GM18861 (cell line): Measurements from ENCODE around the gene IRAK2.

Experiments
- ATAC-seq: cut with Tn5 transposase; IDR thresholded peaks from one replicate; pipeline ENCODE4 v1.9.1; 2021; ENCODE audit not compliant: unreplicated experiment

The IRAK2 gene

DNA sequence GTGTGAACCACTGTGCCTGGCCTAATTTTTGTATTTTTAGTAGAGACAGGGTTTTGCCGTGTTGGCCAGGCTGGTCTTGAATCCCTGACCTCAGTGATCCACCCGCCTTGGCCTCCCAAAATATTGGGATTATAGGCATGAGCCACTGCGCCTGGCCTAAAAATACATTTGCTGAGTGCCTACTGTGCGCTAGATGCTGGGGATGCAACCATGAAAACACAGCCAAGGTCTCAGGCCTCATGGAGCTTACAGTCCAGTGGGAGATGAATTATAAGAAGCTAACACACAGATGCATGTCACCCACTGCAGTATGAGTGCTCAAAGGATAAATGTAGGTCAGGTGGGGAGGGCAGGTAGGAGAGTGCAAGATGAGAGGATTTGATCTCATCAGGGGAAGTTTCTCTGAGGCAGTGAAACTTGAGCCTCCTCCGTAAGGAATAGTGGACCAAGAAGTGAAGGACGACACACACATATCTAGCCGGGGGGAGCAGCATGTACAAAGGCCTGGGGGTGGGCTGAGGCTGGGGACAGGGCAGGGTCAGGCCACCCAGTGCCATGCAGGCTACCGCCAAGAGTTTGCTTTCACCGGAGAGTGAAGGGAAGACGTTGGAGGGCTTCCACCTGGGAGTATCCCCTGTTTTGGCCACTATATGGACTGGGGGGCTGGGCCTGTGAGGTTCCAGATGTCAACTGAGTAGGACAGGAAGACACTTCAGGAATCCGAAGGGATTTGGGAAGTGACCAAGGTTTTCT is 24.3 kb downstream of the IRAK2 start:
- no peak for ATAC-seq

DNA sequence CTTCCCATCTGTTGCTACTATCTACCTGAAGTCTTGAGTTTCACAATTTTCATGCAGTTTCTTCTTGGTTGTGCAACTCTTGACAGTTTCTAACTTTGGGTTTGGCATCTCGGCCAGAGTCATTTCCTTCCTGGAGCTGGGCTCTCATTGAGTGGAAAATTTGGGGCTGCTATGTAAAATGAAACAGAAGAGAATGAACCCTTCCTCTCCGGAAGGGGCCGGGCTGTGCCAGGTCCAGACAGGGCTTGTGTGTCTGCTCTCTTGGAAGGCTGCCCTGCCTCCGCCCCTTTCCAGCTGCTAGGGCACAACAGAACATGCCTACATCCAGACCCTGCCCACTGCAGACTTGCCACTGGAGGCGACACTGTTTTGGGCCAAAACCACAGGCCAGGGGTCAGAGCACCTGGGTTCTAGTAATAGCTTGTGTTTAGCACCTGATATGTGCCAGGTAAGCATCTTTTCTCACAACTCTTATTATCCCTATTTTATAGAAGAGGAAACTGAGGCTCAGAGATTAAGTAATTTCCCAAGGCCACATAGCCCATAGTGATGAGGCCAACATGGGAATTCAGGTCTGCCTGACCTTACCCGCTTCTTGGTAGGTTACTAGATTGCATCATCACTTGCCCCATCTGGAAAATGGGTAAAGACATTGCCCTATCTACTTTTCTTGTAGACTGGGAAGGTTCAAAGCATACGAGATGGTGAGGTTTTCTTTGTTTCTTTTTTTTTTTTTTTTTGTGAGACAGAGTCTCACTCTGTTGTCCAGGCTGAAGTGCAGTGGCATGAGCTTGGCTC is 25.0 kb downstream of the IRAK2 start:
- no peak for ATAC-seq

DNA sequence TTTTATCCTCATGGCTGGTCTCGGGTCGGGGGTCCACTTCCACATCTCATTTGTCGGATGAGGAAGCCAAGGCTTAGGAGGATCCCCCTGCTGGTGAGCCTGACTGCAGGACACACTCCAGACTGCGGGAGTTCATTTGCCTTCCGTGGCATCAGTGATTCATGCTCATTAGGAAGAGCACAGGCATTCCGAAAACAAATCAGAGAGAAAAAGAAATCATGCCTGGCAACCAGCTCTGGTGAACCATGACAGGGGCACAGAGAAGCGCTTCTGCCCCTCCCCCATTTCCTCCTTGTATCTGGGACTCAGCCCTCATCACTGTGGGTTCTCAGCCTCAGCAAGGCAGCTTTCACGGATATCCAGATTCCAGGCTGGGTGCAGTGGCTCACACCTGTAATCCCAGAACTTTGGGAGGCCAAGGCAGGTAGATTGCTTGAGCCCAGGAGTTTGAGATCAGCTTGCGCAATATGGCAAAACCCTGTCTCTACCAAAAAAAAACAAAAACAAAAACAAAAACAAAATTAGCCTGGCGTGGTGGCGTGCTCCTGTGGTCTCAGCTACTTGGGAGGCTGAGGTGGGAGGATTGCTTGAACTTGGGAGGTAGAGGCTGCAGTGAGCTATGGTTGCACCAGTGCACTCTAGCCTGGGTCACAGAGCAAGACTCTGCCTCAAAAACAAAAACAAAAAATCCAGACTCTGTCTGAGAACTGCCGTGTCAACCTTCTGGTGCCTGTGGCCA is 28.4 kb downstream of the IRAK2 start:
- ATAC-seq: peak; percentile 36

DNA sequence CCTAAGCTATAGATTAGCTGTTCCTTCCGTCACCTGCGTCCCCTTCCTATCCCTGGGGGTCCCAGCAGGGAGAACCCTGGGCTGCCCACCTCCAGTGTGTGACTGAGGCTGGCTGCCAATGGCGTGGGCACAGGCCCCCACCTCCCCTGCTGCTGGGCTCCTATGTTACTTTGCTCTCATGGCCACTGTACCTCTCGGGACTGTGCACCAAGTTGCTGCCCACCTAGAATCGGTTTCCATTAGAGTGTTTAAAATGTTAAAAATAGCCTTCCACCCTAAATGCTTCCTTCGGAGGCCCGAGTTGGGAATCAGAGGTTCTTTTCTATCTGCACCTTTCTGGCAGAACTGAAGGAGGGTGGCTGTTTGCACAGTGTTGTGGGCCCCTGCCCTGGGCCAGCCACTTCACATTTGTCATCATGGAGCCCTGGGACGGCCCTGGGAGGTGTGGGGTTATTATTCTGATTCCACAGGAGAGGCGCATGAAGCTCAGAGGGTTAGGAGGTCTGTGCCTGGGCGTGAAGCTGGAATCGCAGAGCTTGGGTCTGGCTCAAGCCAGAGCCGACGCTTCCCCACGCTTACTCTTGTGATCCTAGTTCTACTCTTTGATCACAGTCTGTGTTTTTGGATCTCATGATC is 29.1 kb downstream of the IRAK2 start:
- ATAC-seq: no peak

DNA sequence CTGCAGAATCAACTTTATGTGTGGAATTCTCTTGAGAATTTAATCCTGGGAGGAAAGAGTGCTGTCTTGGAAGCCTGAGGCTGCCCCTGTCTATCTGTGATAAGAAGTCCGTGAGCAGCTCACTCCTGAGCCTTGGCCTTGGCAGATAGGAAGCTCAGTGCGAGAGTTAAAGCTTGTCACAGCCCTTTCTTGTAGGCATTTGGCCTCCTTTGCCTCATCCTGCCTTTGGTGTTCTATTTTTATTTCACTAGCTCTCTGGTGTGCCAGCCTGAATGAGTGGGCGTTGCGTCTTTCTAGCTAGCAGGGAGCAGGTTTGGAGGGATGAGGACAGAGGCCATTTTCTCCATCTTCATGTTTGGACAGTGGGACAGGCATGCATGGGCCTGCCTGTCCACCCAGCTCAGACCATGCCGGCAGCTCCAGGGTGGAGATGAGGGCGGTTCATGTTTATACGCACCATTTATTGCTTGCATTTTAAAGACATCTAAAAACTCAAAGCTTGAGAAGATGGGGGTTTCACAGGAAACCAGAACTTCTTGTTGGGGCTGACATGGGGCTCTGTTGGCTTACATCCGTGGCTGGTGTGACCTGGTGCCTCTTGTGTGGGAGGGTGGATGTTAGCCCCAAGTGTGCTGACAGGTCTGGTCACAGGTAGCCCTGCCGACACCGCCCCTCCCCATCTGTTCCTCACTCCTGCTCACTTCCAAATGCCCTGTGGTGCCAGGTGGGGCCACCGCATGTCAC is 29.8 kb downstream of the IRAK2 start:
- no peak for ATAC-seq

DNA sequence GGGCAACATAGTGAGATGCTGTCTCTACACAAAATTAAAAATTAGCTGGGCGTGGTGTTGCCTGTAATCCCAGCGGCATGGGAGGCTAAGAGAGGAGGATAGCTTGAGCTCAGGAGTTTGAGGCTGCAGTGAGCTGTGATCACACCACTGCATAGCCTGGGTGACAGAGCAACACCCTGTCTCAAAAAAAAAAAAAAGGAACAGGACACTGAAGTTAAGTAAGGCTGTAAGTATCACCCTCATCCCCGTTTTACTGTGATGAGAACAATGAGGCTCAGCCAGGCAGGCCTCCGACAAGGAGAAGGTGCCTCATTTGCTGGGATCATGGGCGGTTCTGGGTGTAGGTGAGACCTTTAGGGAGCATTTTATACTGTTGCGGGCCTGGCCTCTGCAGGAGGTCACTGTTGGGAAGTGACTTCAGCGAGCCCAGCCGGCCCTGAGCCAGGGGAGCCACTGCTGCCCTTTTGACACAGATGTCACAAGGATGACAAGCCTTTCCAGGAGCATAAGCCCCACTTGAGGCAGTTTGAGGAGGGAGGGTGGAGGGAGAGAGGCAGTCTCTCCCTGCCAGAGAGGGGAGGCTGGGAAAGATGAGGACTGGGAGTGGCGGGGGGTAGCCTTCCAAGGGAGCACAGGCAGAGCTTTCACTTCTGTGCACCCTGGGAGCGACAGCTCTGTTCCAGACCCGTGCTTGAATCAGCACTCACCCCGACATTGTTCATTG is 30.8 kb downstream of the IRAK2 start:
- ATAC-seq: no peak

DNA sequence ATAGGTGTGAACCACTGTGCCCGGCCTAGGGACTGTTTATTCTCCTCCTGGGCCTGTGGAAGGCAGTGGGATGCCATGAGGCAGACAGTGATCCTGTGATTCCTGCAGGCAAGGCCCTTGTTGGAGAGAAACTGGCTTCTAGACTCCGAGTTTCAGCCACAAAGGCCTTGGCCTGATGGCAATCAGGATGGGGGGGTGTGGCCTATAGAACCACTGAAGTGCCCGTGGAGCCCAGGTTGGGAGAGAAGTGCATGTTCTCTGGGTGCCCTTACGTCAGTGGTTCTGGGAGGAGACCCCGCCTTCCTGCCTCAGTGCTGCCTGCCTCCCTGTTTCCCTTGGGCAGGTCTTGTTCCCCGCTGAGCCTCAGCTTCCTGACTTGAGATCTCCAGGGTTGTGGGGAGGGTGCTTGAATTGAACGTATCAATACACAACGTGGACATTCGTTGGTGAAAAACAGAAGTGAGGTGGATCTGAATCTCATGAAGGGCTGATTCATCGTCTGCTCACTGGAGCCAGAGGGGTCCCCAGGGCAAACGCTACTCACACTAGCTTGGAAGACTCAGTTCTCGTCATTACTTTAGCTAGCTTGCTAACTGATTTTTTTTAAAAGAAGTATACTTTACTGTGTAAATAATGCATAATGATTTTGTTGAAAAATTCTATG is 31.8 kb downstream of the IRAK2 start:
- ATAC-seq: no peak

DNA sequence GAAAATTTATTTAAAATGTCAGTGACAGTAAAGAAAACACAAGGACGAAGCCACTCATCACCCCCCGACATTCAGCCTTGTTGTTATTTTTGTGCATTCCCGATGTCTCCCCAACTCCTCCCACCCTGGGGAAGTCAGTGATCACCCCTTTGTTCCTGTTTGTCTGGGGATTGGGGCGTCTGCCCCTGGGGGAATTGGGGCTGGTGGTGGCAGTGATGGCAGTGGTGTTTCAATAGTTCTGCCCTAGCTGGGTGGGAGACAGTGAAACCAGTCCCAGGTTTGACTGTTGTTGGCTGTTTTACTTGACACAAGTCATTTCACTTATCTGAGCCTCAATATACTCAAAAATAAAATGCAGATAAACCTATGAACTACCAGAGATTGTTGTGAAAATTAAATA is 33.5 kb downstream of the IRAK2 start:
- no peak for ATAC-seq

DNA sequence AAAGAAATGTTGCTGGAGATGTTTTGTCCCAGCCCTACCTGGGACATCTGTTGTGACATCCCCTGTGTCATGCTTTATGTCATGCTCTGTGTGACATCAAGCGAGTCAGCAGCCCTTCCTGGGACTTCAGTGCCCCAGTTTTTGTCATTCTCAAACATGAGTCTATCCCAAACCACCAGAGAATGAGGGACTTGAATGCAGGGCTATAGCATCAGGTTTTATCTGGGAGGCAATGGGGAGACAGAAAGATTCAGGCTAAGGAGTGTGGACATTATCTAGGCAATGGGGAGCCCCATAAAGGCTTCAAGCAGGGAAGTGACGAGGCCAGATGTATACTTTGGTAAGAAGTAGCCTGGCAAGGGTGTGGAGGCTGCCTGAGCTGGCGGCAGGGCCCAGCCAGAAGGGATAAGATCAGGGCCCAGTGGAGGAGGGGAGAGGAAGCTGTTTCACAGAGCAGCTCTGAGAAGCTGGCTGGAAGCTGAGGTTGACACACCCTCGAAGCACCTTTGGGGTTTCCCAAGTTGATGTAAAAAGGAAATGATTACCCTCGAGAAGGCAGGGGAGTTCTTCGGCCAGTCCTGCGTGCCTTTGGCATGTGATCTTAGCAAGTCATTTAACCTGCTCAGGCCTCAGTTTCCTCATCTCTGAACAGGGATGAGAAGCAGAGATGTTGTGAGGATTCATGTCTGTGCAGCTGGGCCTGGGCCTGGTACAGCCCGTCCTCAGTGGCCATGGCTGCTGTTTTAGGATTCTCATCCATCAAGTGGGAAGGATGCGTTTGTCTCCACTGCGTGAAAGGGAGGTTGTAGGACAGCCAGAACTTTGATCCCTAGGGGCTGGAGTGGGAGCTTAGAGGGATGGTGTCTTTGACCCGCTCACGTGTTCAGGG is 34.3 kb downstream of the IRAK2 start:
- peak; percentile 66 for ATAC-seq

DNA sequence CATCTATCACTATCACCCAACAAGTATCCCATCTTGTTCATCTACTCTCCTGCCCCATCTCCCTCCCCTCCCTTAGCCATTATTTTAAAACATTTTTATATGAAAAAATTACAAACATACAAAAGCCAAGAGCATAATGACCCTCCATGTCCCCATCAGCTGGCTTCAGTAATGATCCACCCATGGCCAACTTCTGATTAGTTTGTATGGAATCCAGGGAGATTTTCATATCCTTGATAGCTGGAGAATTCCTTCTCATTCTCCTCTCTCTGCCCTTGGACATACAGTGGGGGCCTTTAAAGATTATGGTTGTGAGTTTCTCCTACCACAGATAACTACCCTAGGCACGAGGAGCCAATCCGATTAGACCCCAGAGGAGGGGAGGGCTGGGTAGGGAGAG is 40.2 kb downstream of the IRAK2 start:
- no peak for ATAC-seq

DNA sequence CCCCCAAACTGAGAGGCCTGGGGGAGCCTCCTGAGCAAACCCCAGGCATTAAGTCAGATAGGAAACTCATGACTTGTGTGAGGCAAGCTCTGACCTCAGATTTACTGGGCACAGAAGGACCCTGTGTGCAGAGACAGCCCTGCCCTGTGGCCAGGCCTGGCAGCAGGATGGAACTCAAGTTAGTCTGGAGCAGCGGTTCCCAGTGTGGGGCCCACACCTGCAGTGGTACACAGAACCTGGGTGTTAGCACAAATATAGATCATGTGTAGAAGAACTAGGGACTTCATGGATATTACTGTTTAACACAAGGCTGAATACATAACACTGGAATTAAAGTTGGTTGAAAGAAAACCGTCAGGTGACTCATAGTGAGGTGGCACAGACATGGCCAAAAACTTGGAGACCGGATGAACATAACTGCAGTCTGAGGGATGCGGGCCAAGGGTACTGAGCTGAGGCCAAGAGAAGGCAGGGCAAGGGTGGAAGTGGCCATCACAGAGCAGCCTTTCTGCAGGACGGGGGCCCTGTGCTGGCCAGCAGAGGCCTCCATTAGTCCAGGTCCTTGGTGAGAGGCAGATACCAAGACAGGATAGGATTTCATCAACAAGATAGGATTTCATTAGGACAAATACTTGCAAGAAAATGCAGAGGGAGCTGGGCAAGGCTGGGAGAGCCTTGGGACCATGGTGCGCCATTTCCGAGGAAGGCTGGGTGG is 40.9 kb downstream of the IRAK2 start:
- ATAC-seq: no peak

DNA sequence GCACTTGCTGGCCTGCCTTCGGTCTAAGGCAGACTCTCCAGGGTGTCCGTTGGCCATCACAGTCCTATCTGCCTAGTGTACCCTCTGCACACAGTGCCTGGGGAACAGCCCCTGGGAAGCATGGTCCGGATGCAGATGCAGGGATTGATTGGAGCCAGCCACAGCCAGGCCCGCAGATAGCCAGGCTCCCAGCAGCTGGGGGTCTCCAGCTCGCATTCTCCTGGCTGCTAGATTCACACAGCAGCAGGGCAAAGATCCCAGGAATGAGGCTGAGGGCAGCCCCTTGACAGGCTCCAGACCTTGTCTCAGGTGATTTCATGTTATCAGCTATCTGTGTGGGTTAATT is 41.4 kb downstream of the IRAK2 start:
- no peak for ATAC-seq

DNA sequence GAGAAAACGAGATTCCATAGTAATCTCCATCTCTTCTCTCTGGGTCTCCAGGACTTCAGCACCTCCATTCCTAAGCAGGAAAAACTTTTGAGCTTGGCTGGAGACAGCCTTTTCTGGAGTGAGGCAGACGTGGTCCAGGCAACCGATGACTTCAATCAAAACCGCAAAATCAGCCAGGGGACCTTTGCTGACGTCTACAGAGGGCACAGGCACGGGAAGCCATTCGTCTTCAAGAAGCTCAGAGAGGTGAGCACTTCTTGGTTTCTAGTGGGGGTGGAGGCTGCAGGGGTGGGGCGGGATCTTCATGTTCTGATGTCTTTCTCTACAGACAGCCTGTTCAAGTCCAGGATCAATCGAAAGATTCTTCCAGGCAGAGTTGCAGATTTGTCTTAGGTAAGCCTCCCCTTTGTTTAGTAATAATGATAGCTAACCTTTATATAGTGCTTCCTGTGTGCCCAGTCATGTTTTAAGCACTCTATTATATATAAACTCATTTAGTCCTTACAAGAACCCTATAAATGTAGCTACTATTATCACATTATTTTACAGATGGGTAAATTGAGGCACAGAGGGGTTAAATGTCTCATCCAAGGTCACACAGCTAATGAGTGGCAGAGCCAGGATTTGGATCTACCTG is 48.6 kb downstream of the IRAK2 start:
- peak; percentile 62 for ATAC-seq

DNA sequence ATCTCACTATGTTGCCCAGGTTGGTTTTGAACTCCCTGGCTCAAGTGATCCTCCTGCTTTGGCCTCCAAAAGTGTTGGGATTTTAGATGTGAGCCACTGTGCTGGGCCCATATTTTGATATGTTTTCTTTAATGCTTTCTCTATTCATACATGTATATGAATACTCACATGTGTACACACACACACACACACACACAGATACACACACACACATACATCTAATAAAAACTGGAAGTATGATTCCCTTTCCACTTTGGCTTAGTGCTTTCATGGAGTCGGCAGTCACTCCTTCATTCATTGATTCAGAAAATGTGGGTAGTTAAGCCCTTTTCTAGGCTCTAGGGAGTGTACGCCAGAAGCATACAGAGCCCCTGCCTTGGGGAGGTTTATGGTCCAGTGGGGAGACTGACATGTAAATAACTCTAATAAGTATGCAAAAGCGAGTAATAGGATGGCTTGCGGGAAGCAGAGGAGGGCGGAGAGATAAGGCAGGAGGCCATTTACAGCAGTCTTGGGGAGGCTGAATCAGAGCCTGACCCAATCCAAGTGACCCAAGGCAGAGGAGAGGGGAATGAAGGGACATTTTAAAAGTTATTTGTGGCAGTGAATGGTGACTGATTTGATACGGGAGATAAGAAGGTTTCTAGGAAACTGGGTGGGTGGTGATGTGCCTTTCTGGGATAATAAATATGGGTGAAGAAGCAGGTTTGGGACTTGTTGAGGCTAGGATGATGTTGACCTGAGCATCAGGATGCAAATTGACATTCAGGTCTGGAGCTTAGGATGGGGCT is 51.1 kb downstream of the IRAK2 start:
- no peak for ATAC-seq

DNA sequence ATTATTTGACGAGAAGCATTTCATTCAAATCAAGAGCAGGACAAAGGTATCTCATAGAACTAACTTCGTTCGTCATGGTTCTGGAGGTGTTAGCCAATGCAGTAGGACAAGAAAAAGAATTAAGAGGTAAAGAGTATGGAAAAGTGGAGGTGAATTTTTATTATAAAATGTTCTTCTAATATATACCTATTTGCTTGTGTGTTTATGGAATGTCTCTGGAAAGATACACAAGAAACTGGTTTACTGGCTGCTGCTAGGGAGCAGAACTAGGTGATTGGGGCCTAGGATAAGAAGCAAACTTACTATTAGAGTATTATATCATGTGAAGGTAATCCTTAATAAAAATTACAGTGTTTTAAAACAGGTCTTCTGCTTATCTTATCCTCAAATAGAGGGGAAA is 52.6 kb downstream of the IRAK2 start:
- no peak for ATAC-seq

DNA sequence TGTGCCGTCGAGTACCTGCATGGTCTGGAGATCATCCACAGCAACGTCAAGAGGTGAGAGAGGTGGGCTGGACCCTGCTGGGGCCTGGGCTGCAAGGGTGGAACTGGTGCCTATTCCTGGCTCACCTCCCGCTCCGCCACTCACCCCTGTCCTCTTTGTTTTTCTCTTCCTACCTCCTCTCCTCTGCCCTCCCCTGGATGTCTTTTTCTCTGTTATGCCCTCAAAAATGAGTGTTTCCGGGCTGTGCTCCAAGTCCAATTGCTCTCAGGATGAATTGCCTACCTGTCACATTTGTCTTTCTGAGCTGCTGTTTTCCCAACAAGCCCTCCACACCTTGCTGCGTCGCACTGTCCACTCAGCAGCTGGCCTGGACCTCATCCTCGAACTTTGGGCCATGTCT is 55.0 kb downstream of the IRAK2 start:
- ATAC-seq: no peak
